Sigmoid colon (tissue), 3 donors: Measurements from ENCODE around the gene CDT1.

Source experiments
- CTCF ChIP-seq, 4 experiments: fragments of 450-650 bp in 3 of 4; fragments of 200-600 bp in 1 of 4; IDR thresholded peaks; one replicate each; pipeline ENCODE4 v1.5.1; 2016 to 2019; ENCODE audit warnings: antibody characterized with exemption in 4 of 4, mild to moderate bottlenecking in 3 of 4, moderate library complexity in 2 of 4
- POLR2A ChIP-seq, 2 donors: fragments of 450-650 bp; IDR thresholded peaks; one replicate each; pipeline ENCODE4 v1.6.1; 2016; ENCODE audit warnings: antibody characterized with exemption in 2 of 2, mild to moderate bottlenecking in 2 of 2, moderate library complexity in 2 of 2

GRCh38 chr16:88778541-88779065 is 25.0 kb upstream of the CDT1 start:
- TF ChIP-seq CTCF (IDR thresholded peaks at IDR 0.05) = no peak
- no peak for TF ChIP-seq POLR2A (IDR thresholded peaks at IDR 0.05)
